Sigmoid colon (tissue), 3 donors: ENCODE results near the gene GGACT.

Experiments used
- CTCF ChIP-seq, 4 experiments: fragments of 450-650 bp in 3 of 4; fragments of 200-600 bp in 1 of 4; IDR thresholded peaks; one replicate each; pipeline ENCODE4 v1.5.1; 2016 to 2019; ENCODE audit warnings: antibody characterized with exemption in 4 of 4, mild to moderate bottlenecking in 3 of 4, moderate library complexity in 2 of 4
- POLR2A ChIP-seq, 2 donors: fragments of 450-650 bp; IDR thresholded peaks; one replicate each; pipeline ENCODE4 v1.6.1; 2016; ENCODE audit warnings: antibody characterized with exemption in 2 of 2, mild to moderate bottlenecking in 2 of 2, moderate library complexity in 2 of 2

- TF ChIP-seq CTCF (IDR thresholded peaks at IDR 0.05) (no peak), POLR2A (IDR thresholded peaks at IDR 0.05) (no peak)
These were observed 62.9 kb downstream of the GGACT start for GRCh38 chr13:100525453-100526317.
